Large intestine (tissue), 3 donors: ENCODE results near the gene LYSMD4. TPM values are rescaled to one million over a fixed set of nuclear protein-coding genes. Genes with fewer than 3 reads are reported as not detected.

Source experiments
- DNase-seq, 2 donors: peaks; one replicate each; pipeline versions ENCODE4 v3.0.0 to v3.0.0-alpha.2; 2013
- H3K27ac ChIP-seq: one replicate; pipeline ENCODE4 v1.5.1; 2013; ENCODE audit warnings: low read length
- H3K27me3 ChIP-seq: 2 replicates; pipeline ENCODE4 v1.6.1; 2013; ENCODE audit warnings: low read length; ENCODE audit not compliant: control insufficient read depth, insufficient read depth
- H3K36me3 ChIP-seq: 2 replicates; pipeline ENCODE4 v1.6.1; 2013; ENCODE audit warnings: low read length; ENCODE audit not compliant: control insufficient read depth, insufficient read depth
- H3K4me1 ChIP-seq: one replicate; pipeline ENCODE4 v1.6.1; 2013; ENCODE audit warnings: low read length; ENCODE audit not compliant: control insufficient read depth, insufficient read depth
- H3K4me3 ChIP-seq: one replicate; pipeline ENCODE4 v1.5.1; 2013; ENCODE audit warnings: low read length
- H3K9me3 ChIP-seq: one replicate; pipeline ENCODE4 v1.6.1; 2013; ENCODE audit warnings: mild to moderate bottlenecking, low read depth, low read length, moderate library complexity; ENCODE audit not compliant: control insufficient read depth
- WGBS: methylation state at CpG from one replicate; pipeline ENCODE4 v1.1.5; 2013; ENCODE audit warnings: low lambda C conversion rate; ENCODE audit not compliant: insufficient coverage; 5-methylcytosine and 5-hydroxymethylcytosine counted together
- polyA plus RNA-seq: library from polyadenylated mRNA; unstranded; fragments of 120-200 nt; gene quantifications from one replicate; pipeline ENCODE4 v1.2.1, GENCODE V29; 2013

LYSMD4 gene
- polyA plus RNA-seq, 1 donor: 17.5 TPM

DNA sequence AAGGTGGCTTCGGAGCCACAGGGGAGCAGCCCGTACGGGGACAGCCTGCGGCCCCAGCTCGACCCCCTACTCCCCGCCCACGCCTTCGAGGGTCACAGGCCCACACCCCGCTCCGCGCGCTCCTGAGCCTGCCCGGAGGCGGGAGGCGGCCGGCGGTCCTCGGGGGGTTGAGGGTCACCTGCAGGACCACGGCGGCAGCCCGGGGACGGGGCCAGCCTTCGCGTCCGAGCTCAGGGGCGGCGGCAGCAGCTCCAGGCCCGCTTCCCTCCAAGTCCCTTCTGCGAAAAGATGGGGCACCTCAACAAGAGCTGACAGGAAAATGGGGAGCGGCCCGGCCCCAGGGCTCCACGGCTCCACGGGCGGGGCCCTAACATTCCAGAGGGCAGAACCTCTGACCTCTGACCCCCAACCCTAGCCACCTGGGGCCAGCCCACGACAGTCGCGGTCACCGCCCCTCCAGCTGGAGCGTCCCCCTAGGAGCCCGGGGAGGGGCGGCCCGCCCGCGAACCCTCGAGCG lies 428 bp downstream of the LYSMD4 start:
- DNase-seq: no peak
- no CpG with 5 or more reads among the region's 46 CpGs for WGBS
- H3K27me3 ChIP-seq: no peaks in the 10 kb centered on the region

DNA sequence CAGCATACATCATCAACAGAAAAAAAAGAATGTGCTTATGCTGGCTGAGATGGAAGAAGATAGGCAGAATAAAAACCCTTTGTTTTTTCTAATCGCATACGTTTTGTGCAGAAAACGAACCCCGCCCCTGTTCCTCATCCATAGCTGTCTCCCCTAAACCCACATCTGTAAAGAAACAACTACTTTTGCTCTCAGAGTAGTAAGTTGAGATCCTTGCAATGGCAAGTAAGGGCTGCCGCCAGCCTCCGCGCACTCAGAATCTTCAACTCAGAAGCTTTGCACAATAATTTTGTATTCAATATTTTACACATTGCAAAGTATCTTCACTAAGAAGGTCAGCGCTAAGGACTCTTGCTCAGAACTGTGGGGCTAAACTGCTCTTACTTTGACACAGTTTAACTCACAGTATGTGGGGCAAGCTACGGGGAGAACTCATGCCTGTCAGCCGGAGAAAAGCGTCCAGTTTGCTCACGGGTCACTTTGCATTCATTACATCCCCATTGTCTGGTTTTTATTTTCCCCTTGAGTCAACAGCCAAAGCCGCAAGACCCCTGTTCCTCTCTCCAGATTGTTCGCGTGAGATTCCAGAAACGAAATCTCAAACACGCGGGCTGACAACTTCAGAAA lies 1.0 kb downstream of the LYSMD4 start:
- Histone ChIP-seq H3K9me3 (peaks cover 2% of the 10 kb centered on the region), H3K36me3 (peaks cover 23% of the 10 kb centered on the region), H3K27me3 (no peaks in the 10 kb centered on the region), H3K4me1 (peaks cover 22% of the 10 kb centered on the region), H3K27ac (peak overlapping the region; percentile 91), H3K4me3 (peak overlapping the region; percentile 85)
- peak in 1 of 2 donors; percentile 51 for DNase-seq
- 0% methylated on average over 1 of the region's 18 CpGs for WGBS

More for the DNA sequence above, 428 bp downstream of the LYSMD4 start:
- Histone ChIP-seq H3K9me3 (peaks cover 2% of the 10 kb centered on the region), H3K27ac (peak overlapping the region; percentile 91), H3K4me3 (peak overlapping the region; percentile 85), H3K36me3 (peaks cover 17% of the 10 kb centered on the region), H3K4me1 (peaks cover 22% of the 10 kb centered on the region)

DNA sequence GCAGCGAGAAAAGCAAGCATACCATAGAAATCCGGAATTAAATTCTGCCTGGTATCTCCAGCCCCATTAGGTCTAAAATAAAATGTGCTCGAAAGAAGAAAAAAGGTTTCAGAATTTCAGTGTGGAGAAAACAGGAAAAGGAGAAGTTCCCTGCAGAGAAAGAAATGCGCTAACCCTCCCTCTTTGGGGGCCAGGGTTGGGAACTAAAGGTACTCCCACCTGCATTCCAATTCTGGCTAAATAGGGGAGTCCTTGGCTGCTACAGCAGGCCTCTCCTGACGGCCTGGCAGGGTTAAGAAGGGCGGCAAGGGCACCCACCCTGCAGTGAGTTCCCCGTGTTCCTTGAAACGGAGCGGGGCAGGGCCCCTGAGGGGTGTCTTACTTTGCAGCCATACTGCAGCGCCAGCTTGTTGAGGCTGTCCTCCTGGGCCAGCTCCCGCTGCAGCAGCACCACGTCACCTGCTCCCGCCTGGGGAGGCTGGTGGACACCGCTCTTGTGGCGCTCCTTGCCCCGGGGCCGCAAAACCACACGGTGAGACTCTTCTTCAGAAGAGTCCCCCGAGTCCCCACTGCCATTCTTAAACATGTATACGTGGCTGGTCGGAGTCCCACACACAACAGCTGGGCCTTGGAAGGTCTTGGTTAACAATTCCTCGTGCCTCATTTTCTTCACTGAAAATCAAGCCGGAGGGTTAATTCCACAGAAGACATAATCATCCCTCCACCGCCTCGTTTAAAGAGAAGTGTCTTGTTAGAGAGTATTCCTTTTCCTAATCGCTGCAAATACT lies 1.7 kb downstream of the LYSMD4 start:
- peaks cover 2% of the 10 kb centered on the region for H3K9me3 ChIP-seq
- DNase-seq: peak in 1 of 2 donors; percentile 24
- WGBS: 73% methylated on average over 3 of the region's 26 CpGs
- peak overlapping the region; percentile 91 for H3K27ac ChIP-seq
- H3K4me1 ChIP-seq: peaks cover 22% of the 10 kb centered on the region
- H3K4me3 ChIP-seq: peak overlapping the region; percentile 85
- no peaks in the 10 kb centered on the region for H3K27me3 ChIP-seq
- peaks cover 26% of the 10 kb centered on the region for H3K36me3 ChIP-seq

DNA sequence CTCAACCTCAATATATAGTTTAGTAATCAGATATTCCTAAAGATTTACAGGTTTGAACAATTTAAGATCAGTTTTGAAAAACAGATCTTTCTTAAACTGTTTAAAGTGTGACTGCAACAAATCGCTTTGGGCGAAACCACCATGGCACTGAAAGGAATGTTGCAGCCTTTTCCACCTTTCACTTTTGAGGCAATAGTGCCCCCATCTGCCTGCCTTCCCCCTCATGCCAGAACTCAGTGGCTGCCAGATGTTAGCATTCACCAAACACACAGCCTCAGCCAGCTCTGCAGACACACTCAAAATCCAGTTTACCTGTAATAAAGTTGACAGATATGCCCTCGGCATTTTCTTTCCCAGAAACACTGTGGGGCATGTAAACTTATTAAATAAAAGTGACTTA lies 3.3 kb downstream of the LYSMD4 start:
- Histone ChIP-seq H3K27ac (no peak overlapping the region), H3K27me3 (no peaks in the 10 kb centered on the region), H3K36me3 (peaks cover 32% of the 10 kb centered on the region), H3K9me3 (peaks cover 6% of the 10 kb centered on the region), H3K4me1 (peaks cover 20% of the 10 kb centered on the region), H3K4me3 (no peak overlapping the region)
- no peak for DNase-seq
- no CpG with 5 or more reads among the region's 3 CpGs for WGBS

DNA sequence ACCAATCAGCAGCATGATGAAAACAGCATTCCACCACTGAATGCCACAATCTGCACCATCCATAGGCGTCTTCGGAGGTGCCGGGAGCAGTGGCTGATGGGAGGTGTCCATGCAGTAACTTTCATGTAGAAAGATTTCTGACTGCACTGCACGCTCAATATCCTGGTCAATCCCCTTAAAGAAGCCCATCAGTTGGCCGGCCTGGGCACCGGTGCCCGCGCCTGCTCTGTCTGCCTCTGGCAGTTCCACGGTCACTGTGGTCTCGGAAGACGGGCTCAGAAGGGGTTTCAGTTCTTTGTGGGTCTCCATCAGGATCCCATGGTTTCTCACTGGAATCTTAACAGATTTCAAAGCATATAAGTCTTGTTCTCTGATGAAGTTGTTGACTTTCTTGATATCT lies 3.9 kb downstream of the LYSMD4 start:
- Histone ChIP-seq H3K4me3 (no peak overlapping the region), H3K9me3 (peaks cover 9% of the 10 kb centered on the region), H3K36me3 (peaks cover 32% of the 10 kb centered on the region), H3K4me1 (peaks cover 14% of the 10 kb centered on the region), H3K27ac (no peak overlapping the region), H3K27me3 (no peaks in the 10 kb centered on the region)
- WGBS: no CpG with 5 or more reads among the region's 11 CpGs
- no peak for DNase-seq

DNA sequence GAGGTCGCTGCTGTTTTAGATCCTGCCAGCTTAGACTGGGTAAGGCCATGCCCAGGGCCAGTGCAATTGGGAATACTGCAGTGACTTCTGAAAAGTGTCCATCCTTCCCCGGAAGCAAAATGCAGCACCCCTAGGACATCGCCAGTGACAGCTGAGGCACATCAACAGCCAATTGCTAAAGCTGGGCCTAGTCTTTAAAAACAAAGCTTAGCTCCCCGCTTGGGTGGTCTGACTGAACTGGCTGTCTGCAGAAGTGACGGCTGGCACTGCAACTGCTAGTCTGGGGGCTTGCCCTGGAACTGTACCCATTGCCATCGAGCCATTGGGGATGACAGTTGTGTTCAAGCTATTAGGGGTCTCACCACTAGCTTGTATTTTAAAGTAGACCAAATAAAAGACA lies 4.3 kb downstream of the LYSMD4 start:
- Histone ChIP-seq H3K27ac (no peak overlapping the region), H3K4me1 (peaks cover 14% of the 10 kb centered on the region), H3K4me3 (no peak overlapping the region), H3K9me3 (peaks cover 9% of the 10 kb centered on the region), H3K27me3 (no peaks in the 10 kb centered on the region), H3K36me3 (peaks cover 32% of the 10 kb centered on the region)
- WGBS: no CpG with 5 or more reads among the region's 6 CpGs
- no peak for DNase-seq

DNA sequence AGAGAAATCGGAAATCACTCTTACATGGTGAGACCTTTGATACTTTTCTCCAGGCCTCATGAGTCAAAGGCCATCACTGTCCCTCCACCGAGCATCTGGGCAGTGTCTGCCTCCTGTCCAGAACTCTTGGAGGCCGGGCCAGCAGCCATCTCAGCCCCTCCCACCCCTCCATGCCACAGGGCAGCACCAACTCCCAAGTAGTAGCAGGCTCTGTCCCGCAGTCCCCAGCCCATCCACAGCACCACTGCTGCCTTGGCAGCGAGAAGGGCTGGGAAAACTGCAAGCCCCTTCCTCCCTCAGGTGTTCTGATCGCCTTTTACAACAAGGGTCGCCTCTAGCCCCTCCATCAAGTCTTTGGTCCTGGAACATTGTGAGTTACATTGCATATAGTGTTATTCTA lies 5.5 kb downstream of the LYSMD4 start:
- Histone ChIP-seq H3K27ac (no peak overlapping the region), H3K9me3 (peaks cover 7% of the 10 kb centered on the region), H3K4me3 (no peak overlapping the region), H3K4me1 (peaks cover 12% of the 10 kb centered on the region), H3K27me3 (no peaks in the 10 kb centered on the region), H3K36me3 (peaks cover 32% of the 10 kb centered on the region)
- DNase-seq: no peak
- WGBS: 83% methylated on average over 2 of the region's 7 CpGs

DNA sequence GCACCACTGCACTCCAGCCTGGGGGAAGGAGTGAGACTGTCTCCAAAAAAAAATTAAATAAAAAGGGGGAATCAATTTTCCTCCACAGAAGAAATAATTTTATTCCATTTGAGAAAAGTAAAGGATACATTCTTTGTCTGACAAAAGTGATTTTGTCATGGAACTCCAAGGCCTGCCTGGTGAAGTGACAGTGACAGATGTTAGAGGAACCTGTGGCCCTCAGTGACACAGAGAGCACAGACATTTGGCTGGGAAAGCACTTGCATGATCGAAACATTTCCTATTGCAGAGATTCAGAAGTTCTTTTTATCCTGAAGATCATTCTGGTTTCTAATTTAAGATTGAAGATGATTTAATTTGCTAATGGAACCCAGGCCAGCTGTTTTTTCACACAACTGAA lies 5.9 kb downstream of the LYSMD4 start:
- no peak overlapping the region for H3K27ac ChIP-seq
- no peaks in the 10 kb centered on the region for H3K27me3 ChIP-seq
- peaks cover 12% of the 10 kb centered on the region for H3K4me1 ChIP-seq
- WGBS: no CpG with 5 or more reads among the region's 1 CpG
- H3K36me3 ChIP-seq: peaks cover 32% of the 10 kb centered on the region
- H3K9me3 ChIP-seq: peaks cover 7% of the 10 kb centered on the region
- H3K4me3 ChIP-seq: no peak overlapping the region
- no peak for DNase-seq

DNA sequence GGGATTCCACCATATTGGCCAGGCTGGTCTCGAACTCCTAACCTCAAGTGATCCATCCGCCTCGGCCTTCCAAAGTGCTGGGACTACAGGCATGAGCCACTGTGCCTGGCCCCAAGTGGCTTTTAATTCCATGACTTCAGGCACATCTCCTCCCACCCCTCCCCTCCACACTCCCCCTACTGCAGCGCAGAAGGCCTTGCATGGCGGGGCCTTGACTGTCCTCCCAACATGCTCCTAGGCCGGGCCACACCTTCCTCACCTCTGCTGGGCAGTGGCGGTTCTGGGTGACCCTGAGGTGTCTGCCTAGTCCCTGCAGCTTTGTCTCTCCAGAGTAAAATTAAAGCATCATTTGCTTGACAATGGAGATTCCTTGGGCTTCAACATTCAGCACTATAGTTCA lies 6.9 kb downstream of the LYSMD4 start:
- H3K27me3 ChIP-seq: no peaks in the 10 kb centered on the region
- no peak overlapping the region for H3K27ac ChIP-seq
- DNase-seq: no peak
- 100% methylated on average over 1 of the region's 7 CpGs for WGBS
- H3K4me3 ChIP-seq: no peak overlapping the region
- peaks cover 32% of the 10 kb centered on the region for H3K36me3 ChIP-seq
- peaks cover 12% of the 10 kb centered on the region for H3K4me1 ChIP-seq
- H3K9me3 ChIP-seq: peaks cover 7% of the 10 kb centered on the region

DNA sequence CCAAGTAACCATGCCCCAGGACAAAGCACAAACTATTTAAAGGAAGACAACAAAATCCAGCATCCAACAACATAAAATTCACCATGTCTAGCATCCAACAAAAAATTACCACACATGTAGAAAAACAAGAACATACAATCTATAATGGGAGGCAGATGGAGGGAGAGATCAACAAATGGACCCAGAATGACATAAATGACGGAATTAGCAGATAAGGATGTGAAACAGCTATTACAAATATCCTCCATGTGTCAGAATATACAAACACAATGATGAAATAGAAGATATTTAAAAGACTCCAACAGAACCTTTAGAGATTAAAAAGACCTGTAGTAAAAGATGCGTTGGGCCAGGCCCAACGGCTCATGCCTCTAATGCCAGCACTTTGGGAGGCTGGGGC lies 10.8 kb downstream of the LYSMD4 start:
- no peaks in the 10 kb centered on the region for H3K27me3 ChIP-seq
- H3K9me3 ChIP-seq: peaks cover 7% of the 10 kb centered on the region
- DNase-seq: no peak
- H3K4me3 ChIP-seq: no peak overlapping the region
- no peaks in the 10 kb centered on the region for H3K4me1 ChIP-seq
- WGBS: 89% methylated on average over 1 of the region's 3 CpGs
- H3K27ac ChIP-seq: no peak overlapping the region
- H3K36me3 ChIP-seq: peaks cover 25% of the 10 kb centered on the region
